ENCODE measurements around the gene ICE1. TPM values are rescaled to one million over a fixed set of nuclear protein-coding genes. Genes with fewer than 3 reads are reported as not detected.

The ICE1 gene, protein sequence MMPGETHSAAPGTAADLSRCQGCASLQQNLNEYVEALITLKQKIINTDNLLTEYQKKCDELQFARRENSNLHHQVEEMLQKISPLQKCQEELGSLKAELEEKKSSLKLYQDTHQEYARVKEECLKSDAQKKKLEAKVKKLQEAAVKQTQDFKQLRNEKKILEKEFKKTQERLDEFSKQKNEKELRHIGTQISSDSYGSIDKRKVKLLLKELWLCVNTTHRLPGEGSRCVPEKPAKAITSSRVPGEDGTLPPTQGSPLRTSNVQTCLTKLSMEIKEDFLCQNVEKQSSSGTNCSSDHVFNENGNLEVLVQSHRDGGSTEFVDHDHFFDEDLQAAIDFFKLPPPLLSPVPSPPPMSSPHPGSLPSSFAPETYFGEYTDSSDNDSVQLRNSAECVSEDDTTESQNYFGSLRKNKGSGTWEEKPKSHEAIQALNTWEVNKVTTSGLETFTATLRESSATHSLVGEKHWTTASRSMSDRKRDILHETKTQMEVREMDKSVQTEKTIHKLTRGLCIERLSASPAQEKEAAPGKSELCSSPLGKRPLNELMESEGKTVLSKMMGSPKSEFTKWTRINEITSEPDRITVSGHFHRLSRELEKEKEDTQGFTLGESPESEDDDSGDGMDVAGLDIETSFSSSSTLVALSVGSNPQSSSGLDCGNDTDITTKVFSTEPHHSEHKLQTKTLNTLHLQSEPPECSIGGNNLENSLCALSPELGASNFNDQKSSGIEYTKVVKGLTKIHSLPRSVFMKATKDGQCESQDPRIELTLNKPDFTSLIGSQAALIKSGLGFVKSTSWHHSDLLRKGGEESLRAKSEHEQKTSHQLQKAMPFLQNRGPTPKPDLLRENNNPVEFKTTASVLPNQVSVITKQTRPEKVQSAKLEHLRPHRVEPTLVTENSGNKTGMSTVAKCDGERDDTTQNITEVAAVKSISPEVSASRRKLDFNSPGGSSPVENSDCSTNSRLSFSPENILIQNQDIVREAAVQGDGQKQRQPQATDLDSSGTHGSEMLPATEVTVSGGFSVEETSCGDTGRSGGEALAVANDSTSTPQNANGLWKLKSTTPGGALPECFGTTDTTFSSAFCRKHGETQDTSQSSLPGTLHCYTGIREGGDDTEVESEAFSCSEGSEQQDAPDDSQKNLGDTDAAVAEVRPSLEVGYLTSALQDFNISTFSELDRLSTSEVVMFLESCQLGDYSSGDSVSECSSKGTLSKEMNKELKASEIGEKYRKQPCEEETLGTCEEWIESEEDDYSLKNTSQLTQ (N-terminal part only)
- 50.2 TPM for total RNA-seq
- polyA plus RNA-seq: 12.6 TPM

GRCh38 chr5:5421961-5422818 is at the start of gene ICE1:
Gene ICE1 (plus strand): TSS chr5:5422677. CDS start chr5:5422916, 239 bp downstream.
- Histone ChIP-seq H3K4me3 (ENCODE audit: low read depth, low read length) (peak within 1 kb of the TSS; percentile 100), H3K36me3 (ENCODE audit: insufficient read depth) (no peaks in the 10 kb centered on the region), H3K4me1 (ENCODE audit: insufficient read depth) (peaks cover 7% of the 10 kb centered on the region), H3K27ac (ENCODE audit: low read depth) (peak within 1 kb of the TSS; percentile 97)
- under 1% methylated on average over 71 of the region's 71 CpGs for WGBS
- peak; percentile 96 for DNase-seq (ENCODE audit: extremely low spot score)

DNA sequence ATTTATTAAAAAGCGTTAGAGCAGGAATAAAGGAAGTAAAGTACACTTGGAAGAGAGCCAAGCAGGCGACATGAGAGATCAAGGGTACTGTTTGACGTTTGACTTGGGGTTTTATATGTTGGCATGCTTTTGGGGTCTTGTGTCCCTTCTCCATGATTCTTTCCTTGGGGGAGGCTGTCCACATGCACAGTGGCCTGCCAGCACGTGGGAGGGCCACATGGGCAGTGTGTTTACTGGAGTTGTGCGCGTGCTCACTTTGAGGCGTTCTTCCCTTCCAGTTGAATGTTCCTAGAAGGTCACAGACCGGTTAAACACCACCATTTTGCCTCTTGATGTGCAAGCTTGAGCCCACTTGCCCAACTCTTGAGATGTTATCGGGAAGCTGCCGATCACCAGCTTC is 49.5 kb upstream of the ICE1 start:
- Histone ChIP-seq H3K27ac (ENCODE audit: low read depth) (no peak overlapping the region), H3K4me1 (ENCODE audit: insufficient read depth) (no peaks in the 10 kb centered on the region), H3K36me3 (ENCODE audit: insufficient read depth) (no peaks in the 10 kb centered on the region), H3K4me3 (ENCODE audit: low read depth, low read length) (no peak overlapping the region)
- WGBS: 85% methylated on average over 10 of the region's 10 CpGs
- DNase-seq (ENCODE audit: extremely low spot score): no peak

DNA sequence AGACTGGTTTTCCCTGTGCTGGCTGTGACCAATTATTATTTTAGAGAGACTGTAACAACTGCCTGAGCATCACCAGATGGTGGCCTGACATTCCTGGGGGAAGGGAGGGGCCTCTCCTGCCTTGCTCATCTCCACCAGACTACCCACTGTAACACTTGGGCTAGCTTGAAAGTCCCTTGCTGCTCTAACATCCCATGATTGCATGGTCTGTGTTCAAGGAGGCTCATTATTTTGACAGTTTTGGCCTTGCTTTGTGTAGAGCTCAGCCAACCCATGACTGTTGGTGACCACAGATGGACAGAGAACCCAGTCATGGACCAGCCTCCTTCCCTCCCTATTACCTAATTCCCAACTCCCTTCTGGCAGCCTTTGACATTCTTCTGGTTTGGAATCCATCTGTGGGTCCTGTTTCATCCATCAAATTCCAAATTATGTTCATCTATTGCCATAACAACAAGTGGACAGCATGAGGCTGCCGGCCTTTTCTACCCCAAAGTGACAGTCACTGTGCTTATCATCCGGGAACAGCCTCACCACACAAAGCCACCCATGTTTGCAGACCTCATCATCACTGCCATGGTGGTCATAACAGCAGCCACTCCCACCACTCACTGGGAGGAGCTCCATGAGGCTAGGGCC is 49.0 kb upstream of the ICE1 start:
- H3K36me3 ChIP-seq (ENCODE audit: insufficient read depth): no peaks in the 10 kb centered on the region
- H3K27ac ChIP-seq (ENCODE audit: low read depth): no peak overlapping the region
- no peaks in the 10 kb centered on the region for H3K4me1 ChIP-seq (ENCODE audit: insufficient read depth)
- 92% methylated on average over 2 of the region's 2 CpGs for WGBS
- no peak for DNase-seq (ENCODE audit: extremely low spot score)
- H3K4me3 ChIP-seq (ENCODE audit: low read depth, low read length): no peak overlapping the region

DNA sequence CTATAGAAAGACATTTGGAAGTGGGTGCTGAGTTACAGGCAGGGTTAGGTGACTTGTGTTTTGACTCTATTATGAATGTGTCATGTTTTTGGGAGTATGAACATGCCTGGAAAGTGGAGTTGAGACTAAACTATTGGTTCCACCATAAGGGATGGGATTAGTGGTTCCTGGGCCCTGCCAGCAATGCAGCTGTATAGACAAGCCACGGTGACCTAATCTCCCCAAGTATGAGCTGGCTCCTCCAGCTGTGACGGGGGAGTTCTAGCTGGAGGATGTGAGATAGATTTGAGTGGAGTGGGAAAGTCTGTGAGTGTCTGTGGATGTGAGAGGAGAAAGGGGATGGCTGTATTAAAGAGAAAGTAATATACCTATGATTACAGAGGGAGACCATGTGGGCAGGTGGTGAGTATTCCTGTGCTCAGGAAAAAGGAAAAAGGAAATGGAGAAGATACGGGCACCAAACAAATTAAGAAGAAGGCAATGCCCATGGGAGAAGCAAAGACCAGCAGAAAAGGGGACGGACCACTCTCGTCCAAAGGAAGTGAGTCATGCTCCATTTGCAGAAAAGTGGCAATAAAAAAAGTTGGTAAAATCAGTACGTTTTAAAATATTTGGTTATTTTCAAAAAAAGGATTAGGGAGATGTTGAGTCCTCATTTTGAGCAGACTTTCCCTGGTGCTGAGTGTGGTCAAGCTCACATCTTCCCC is 48.3 kb upstream of the ICE1 start:
- H3K27ac ChIP-seq (ENCODE audit: low read depth): no peak overlapping the region
- H3K36me3 ChIP-seq (ENCODE audit: insufficient read depth): no peaks in the 10 kb centered on the region
- no peaks in the 10 kb centered on the region for H3K4me1 ChIP-seq (ENCODE audit: insufficient read depth)
- H3K4me3 ChIP-seq (ENCODE audit: low read depth, low read length): no peak overlapping the region
- DNase-seq (ENCODE audit: extremely low spot score): no peak
- WGBS: 50% methylated on average over 6 of the region's 6 CpGs

- Histone ChIP-seq H3K36me3 (ENCODE audit: insufficient read depth) (no peaks in the 10 kb centered on the region), H3K4me3 (ENCODE audit: low read depth, low read length) (no peak overlapping the region), H3K4me1 (ENCODE audit: insufficient read depth) (no peaks in the 10 kb centered on the region), H3K27ac (ENCODE audit: low read depth) (no peak overlapping the region)
- no peak for DNase-seq (ENCODE audit: extremely low spot score)
- WGBS: 94% methylated on average over 6 of the region's 6 CpGs
Measured at GRCh38 chr5:5377780-5378179, 44.7 kb upstream of the ICE1 start.

DNA sequence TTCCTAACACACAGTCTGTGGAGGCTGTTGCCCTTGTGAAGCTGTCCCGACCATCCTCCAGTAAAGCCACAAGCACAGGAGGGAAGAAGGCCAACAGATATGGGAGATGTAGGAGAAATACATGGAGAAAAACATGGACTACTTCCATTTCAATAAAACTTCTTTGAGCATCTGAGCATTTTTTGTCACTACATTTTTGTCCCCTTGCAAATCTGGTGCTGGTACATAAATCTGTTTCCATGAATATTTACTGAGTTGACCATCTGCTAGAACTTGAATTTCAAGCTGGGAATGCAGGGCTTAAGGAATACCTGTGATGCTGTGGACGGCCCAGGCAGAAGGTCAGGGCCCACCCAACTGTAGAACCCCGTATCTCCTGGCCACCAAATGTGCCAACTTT is 43.9 kb upstream of the ICE1 start:
- 97% methylated on average over 3 of the region's 3 CpGs for WGBS
- no peak for DNase-seq (ENCODE audit: extremely low spot score)

GRCh38 chr5:5380298-5380697 is 42.2 kb upstream of the ICE1 start:
- Histone ChIP-seq H3K27ac (ENCODE audit: low read depth) (no peak overlapping the region), H3K4me1 (ENCODE audit: insufficient read depth) (no peaks in the 10 kb centered on the region), H3K36me3 (ENCODE audit: insufficient read depth) (no peaks in the 10 kb centered on the region), H3K4me3 (ENCODE audit: low read depth, low read length) (no peak overlapping the region)
- no peak for DNase-seq (ENCODE audit: extremely low spot score)
- WGBS: 80% methylated on average over 6 of the region's 6 CpGs

More for the DNA sequence above, 43.9 kb upstream of the ICE1 start:
- Histone ChIP-seq H3K4me3 (ENCODE audit: low read depth, low read length) (no peak overlapping the region), H3K36me3 (ENCODE audit: insufficient read depth) (no peaks in the 10 kb centered on the region), H3K4me1 (ENCODE audit: insufficient read depth) (no peaks in the 10 kb centered on the region), H3K27ac (ENCODE audit: low read depth) (no peak overlapping the region)

- Histone ChIP-seq H3K27ac (ENCODE audit: low read depth) (no peak overlapping the region), H3K4me1 (ENCODE audit: insufficient read depth) (no peaks in the 10 kb centered on the region), H3K36me3 (ENCODE audit: insufficient read depth) (no peaks in the 10 kb centered on the region), H3K4me3 (ENCODE audit: low read depth, low read length) (no peak overlapping the region)
- DNase-seq (ENCODE audit: extremely low spot score): peak; percentile 42
- 29% methylated on average over 9 of the region's 9 CpGs for WGBS
Measured at GRCh38 chr5:5381310-5381913, 41.1 kb upstream of the ICE1 start.

DNA sequence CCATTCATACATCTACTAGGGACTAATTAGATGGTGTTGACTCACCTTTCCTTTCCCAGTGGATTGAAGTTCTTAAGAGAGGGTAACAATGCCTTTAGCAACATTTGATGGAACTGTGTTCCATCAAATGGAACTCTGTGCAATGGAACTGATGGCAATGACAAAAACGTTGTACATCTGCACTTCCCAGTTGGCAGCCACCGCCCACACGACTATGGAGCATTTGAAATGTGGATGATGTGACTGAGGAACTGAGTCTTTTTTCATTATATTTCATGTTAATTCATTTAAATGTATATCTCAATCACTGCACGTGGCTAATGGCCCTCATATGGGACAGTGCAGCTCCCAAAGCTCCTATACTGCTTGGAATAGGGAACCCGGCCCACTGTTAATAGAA is 39.0 kb upstream of the ICE1 start:
- WGBS: 88% methylated on average over 5 of the region's 5 CpGs
- Histone ChIP-seq H3K4me3 (ENCODE audit: low read depth, low read length) (no peak overlapping the region), H3K36me3 (ENCODE audit: insufficient read depth) (no peaks in the 10 kb centered on the region), H3K27ac (ENCODE audit: low read depth) (no peak overlapping the region), H3K4me1 (ENCODE audit: insufficient read depth) (no peaks in the 10 kb centered on the region)
- DNase-seq (ENCODE audit: extremely low spot score): no peak

GRCh38 chr5:5384660-5385330 is 37.7 kb upstream of the ICE1 start:
- peak; percentile 29 for DNase-seq (ENCODE audit: extremely low spot score)
- Histone ChIP-seq H3K4me3 (ENCODE audit: low read depth, low read length) (no peak overlapping the region), H3K27ac (ENCODE audit: low read depth) (no peak overlapping the region), H3K4me1 (ENCODE audit: insufficient read depth) (no peaks in the 10 kb centered on the region), H3K36me3 (ENCODE audit: insufficient read depth) (no peaks in the 10 kb centered on the region)
- WGBS: 52% methylated on average over 11 of the region's 11 CpGs

DNA sequence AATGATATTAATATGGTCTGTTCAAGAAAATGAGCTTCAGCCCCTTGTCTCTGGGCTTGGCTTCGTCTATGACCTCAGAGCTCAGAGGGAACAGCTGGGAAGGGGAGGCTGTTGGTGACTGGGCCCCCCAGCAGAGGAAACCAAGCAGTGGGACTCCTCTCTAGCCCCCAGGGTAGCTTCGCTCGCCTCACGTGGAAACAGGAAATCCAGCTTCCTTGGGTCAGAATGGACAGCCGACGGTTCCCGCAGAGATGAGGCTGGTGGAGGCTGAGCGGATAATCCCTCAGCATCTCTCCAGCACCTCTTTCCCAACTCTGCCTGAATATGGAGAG is 37.2 kb upstream of the ICE1 start:
- Histone ChIP-seq H3K27ac (ENCODE audit: low read depth) (no peak overlapping the region), H3K4me1 (ENCODE audit: insufficient read depth) (no peaks in the 10 kb centered on the region), H3K36me3 (ENCODE audit: insufficient read depth) (no peaks in the 10 kb centered on the region), H3K4me3 (ENCODE audit: low read depth, low read length) (no peak overlapping the region)
- DNase-seq (ENCODE audit: extremely low spot score): no peak
- 69% methylated on average over 8 of the region's 8 CpGs for WGBS
